Activated naive CD8-positive, alpha-beta T cell treated with anti-CD3 and anti-CD28 coated beads for 36 hours (primary cell): ENCODE data around the gene CLVS2. TPM values are rescaled to one million over a fixed set of nuclear protein-coding genes. Genes with fewer than 3 reads are reported as not detected.

Experiments
- DNase-seq: peaks from one replicate; pipeline ENCODE4 v3.0.0; 2021
- H3K27ac Mint-ChIP-seq: one replicate; pipeline ENCODE4 v1.8.0; 2022; ENCODE audit warnings: mild to moderate bottlenecking, moderate library complexity, mixed read lengths
- H3K27me3 Mint-ChIP-seq: one replicate; pipeline ENCODE4 v1.8.0; 2022; ENCODE audit warnings: mild to moderate bottlenecking, mixed read lengths
- H3K36me3 Mint-ChIP-seq: one replicate; pipeline ENCODE4 v1.8.0; 2021; ENCODE audit warnings: mild to moderate bottlenecking, mixed read lengths
- H3K4me1 Mint-ChIP-seq: one replicate; pipeline ENCODE4 v1.8.0; 2021; ENCODE audit warnings: mixed read lengths
- H3K4me3 Mint-ChIP-seq: one replicate; pipeline ENCODE4 v1.8.0; 2022; ENCODE audit warnings: mild to moderate bottlenecking, moderate library complexity, mixed read lengths
- H3K9me3 Mint-ChIP-seq: one replicate; pipeline ENCODE4 v1.8.0; 2022; ENCODE audit warnings: mixed read lengths
- total RNA-seq, 2 experiments: library from RNA; stranded (reverse); gene quantifications; one replicate each; pipeline ENCODE4 v1.2.3, GENCODE V29; 2021

CLVS2 gene
- total RNA-seq, 2 experiments from 2014 or later: not detected

- Mint-ChIP-seq H3K9me3 (no peaks in the 10 kb centered on the region), H3K27ac (no peak overlapping the region), H3K27me3 (no peaks in the 10 kb centered on the region), H3K4me1 (no peaks in the 10 kb centered on the region), H3K36me3 (no peaks in the 10 kb centered on the region), H3K4me3 (no peak overlapping the region)
- DNase-seq: no peak
Measured at GRCh38 chr6:123062670-123063069, 66.6 kb downstream of the CLVS2 start.

- Mint-ChIP-seq H3K4me1 (no peaks in the 10 kb centered on the region), H3K27me3 (no peaks in the 10 kb centered on the region), H3K9me3 (no peaks in the 10 kb centered on the region), H3K36me3 (no peaks in the 10 kb centered on the region), H3K4me3 (no peak overlapping the region), H3K27ac (no peak overlapping the region)
- DNase-seq: no peak
Measured at GRCh38 chr6:123064038-123064437, 68.0 kb downstream of the CLVS2 start.

- Mint-ChIP-seq H3K36me3 (no peaks in the 10 kb centered on the region), H3K9me3 (no peaks in the 10 kb centered on the region), H3K27me3 (no peaks in the 10 kb centered on the region), H3K27ac (no peak overlapping the region), H3K4me3 (no peak overlapping the region), H3K4me1 (no peaks in the 10 kb centered on the region)
- no peak for DNase-seq
Measured at GRCh38 chr6:123074616-123075015, 78.6 kb downstream of the CLVS2 start.

GRCh38 chr6:123085403-123085802 lies 89.4 kb downstream of the CLVS2 start:
- no peaks in the 10 kb centered on the region for H3K4me1 Mint-ChIP-seq
- H3K9me3 Mint-ChIP-seq: no peaks in the 10 kb centered on the region
- H3K27me3 Mint-ChIP-seq: no peaks in the 10 kb centered on the region
- no peak overlapping the region for H3K4me3 Mint-ChIP-seq
- H3K36me3 Mint-ChIP-seq: no peaks in the 10 kb centered on the region
- DNase-seq: no peak
- no peak overlapping the region for H3K27ac Mint-ChIP-seq

- no peak for DNase-seq
- Mint-ChIP-seq H3K27me3 (no peaks in the 10 kb centered on the region), H3K4me3 (no peak overlapping the region), H3K27ac (no peak overlapping the region), H3K36me3 (no peaks in the 10 kb centered on the region), H3K4me1 (no peaks in the 10 kb centered on the region), H3K9me3 (no peaks in the 10 kb centered on the region)
Measured at GRCh38 chr6:123089226-123089625, 93.2 kb downstream of the CLVS2 start.

- Mint-ChIP-seq H3K4me3 (no peak overlapping the region), H3K9me3 (no peaks in the 10 kb centered on the region), H3K36me3 (no peaks in the 10 kb centered on the region), H3K4me1 (no peaks in the 10 kb centered on the region), H3K27me3 (no peaks in the 10 kb centered on the region), H3K27ac (no peak overlapping the region)
- DNase-seq: no peak
Measured at GRCh38 chr6:123091091-123091895, 95.3 kb downstream of the CLVS2 start.

- no peaks in the 10 kb centered on the region for H3K9me3 Mint-ChIP-seq
- DNase-seq: no peak
- no peaks in the 10 kb centered on the region for H3K4me1 Mint-ChIP-seq
- H3K36me3 Mint-ChIP-seq: no peaks in the 10 kb centered on the region
- H3K27ac Mint-ChIP-seq: no peak overlapping the region
- H3K27me3 Mint-ChIP-seq: no peaks in the 10 kb centered on the region
- no peak overlapping the region for H3K4me3 Mint-ChIP-seq
Measured at GRCh38 chr6:123091896-123092271, 95.8 kb downstream of the CLVS2 start.

- no peak overlapping the region for H3K27ac Mint-ChIP-seq
- DNase-seq: no peak
- H3K4me1 Mint-ChIP-seq: no peaks in the 10 kb centered on the region
- H3K4me3 Mint-ChIP-seq: no peak overlapping the region
- H3K9me3 Mint-ChIP-seq: no peaks in the 10 kb centered on the region
- H3K36me3 Mint-ChIP-seq: no peaks in the 10 kb centered on the region
- H3K27me3 Mint-ChIP-seq: no peaks in the 10 kb centered on the region
Measured at GRCh38 chr6:123094795-123095194, 98.8 kb downstream of the CLVS2 start.

GRCh38 chr6:123105561-123105960 lies 109.5 kb downstream of the CLVS2 start:
- Mint-ChIP-seq H3K4me1 (no peaks in the 10 kb centered on the region), H3K36me3 (no peaks in the 10 kb centered on the region), H3K4me3 (no peak overlapping the region), H3K27me3 (no peaks in the 10 kb centered on the region), H3K9me3 (peaks cover 4% of the 10 kb centered on the region), H3K27ac (no peak overlapping the region)
- DNase-seq: no peak

GRCh38 chr6:123116370-123116769 lies 120.3 kb downstream of the CLVS2 start:
- no peaks in the 10 kb centered on the region for H3K4me1 Mint-ChIP-seq
- H3K4me3 Mint-ChIP-seq: no peak overlapping the region
- no peaks in the 10 kb centered on the region for H3K36me3 Mint-ChIP-seq
- H3K9me3 Mint-ChIP-seq: no peaks in the 10 kb centered on the region
- H3K27ac Mint-ChIP-seq: no peak overlapping the region
- DNase-seq: no peak
- no peaks in the 10 kb centered on the region for H3K27me3 Mint-ChIP-seq

GRCh38 chr6:123117145-123117908 lies 121.3 kb downstream of the CLVS2 start:
- no peaks in the 10 kb centered on the region for H3K9me3 Mint-ChIP-seq
- no peaks in the 10 kb centered on the region for H3K4me1 Mint-ChIP-seq
- no peak for DNase-seq
- H3K4me3 Mint-ChIP-seq: no peak overlapping the region
- no peak overlapping the region for H3K27ac Mint-ChIP-seq
- no peaks in the 10 kb centered on the region for H3K27me3 Mint-ChIP-seq
- H3K36me3 Mint-ChIP-seq: no peaks in the 10 kb centered on the region

- DNase-seq: no peak
- H3K4me1 Mint-ChIP-seq: no peaks in the 10 kb centered on the region
- no peak overlapping the region for H3K4me3 Mint-ChIP-seq
- H3K27me3 Mint-ChIP-seq: no peaks in the 10 kb centered on the region
- no peaks in the 10 kb centered on the region for H3K9me3 Mint-ChIP-seq
- H3K36me3 Mint-ChIP-seq: no peaks in the 10 kb centered on the region
- no peak overlapping the region for H3K27ac Mint-ChIP-seq
Measured at GRCh38 chr6:123118811-123119210, 122.8 kb downstream of the CLVS2 start.

Other genes starting within 250 kb of the CLVS2 start
- gene FABP7, start 216.5 kb upstream of the CLVS2 start, total RNA-seq: not detected
- under 1 TPM in 1 of 2 experiments, not detected in 1; 0.30 TPM for gene SMPDL3A, start 207.0 kb upstream of the CLVS2 start, total RNA-seq